Measurements from ENCODE around the gene TTBK1.

The TTBK1 gene

DNA sequence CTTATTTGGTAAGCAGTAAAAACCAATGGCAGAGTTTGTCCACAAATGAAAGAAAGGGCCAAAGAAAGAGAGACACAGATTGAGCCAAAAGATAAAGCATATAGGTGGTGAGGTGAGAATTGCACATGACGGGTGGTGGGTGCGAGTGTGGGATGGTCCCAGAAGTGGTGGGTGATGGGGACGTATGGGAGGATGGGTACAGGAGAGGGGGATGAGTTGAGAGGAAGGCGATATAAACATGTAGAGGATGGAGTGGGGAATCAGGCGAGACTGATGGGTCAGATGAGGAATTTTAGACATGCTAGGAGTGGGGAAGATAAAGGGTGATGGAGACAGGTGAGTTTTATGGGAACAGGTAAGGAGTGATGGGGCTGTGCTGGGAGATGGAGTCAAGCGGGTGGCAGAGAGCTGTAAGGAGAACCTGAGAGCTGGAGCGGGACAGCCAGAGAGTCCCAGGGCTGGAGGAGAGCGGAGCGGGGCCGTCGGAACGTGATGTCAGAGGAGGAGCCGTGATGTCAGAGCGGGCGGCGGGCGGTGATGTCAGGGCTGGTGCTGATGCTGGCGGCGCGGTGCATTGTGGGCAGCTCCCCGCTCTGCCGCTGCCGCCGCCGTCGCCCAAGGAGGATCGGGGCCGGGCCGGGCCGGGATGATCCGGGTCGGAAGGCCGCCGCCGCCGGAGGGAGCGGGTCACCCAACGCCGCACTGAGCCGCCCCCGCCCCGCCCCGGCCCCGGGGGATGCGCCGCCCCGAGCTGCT is at the start of gene TTBK1:
TSS of gene TTBK1 (plus strand) at position 574 of the 756 bp plus-strand sequence. CDS start 3,180 bp downstream, outside the sequence.
- no peak for DNase-seq

DNA sequence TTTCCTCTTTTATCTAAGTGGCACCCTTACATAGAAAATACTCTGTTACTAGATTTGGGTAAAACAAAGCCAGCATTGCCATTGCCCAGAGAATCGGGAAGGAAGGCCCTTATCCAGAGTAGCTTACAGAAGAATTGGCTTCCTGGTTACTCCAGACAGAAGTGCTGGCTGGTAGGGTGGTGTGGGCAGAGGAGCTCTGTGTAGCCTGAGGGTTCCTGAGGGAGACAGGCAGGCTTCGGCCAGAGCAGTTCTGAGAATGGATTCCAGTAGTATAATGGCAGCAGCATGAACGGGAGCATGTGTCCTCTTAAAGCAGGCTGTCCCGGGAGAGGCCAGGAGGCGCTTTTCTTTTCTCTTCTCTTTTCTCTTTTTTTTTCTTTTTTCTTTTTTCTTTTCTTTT is 49.4 kb upstream of the TTBK1 start:
- DNase-seq, result no peak

DNA sequence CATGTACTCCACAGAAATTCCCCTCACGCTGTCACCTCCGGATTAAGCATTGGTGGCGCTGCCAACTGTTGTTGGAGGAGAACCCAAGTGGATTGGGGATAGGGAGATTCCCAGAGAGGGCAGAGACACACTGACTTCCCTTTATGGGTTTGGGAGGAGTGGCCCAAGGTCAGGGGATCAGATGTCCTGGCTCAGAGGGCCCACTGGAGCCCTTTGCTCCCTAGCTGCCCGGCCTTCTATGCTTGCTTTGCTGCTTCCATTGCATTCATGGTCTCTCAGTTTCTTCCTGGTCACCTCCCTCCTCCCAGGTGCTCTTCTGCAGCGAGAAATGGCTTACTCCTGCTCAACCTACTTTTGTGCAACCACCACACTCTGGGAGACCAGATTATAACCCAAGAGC is 46.9 kb upstream of the TTBK1 start:
- no peak for DNase-seq

DNA sequence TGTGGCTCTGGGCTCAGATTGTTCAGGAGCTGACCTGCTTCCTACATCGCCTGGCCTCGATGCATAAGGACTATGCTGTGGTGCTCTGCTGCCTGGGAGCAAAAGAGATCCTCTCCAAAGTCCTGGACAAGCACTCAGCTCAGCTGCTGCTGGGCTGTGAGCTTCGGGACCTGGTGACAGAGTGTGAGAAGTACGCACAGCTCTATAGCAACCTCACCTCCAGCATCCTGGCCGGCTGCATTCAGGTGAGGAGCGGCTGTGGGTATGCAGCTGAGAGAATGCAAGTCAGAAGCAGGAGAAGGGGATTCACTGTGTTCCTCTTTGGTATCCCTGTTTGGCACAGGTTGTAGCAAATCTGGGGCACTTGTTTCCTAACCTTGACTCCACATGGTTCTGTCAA is 43.4 kb upstream of the TTBK1 start:
- no peak for DNase-seq

DNA sequence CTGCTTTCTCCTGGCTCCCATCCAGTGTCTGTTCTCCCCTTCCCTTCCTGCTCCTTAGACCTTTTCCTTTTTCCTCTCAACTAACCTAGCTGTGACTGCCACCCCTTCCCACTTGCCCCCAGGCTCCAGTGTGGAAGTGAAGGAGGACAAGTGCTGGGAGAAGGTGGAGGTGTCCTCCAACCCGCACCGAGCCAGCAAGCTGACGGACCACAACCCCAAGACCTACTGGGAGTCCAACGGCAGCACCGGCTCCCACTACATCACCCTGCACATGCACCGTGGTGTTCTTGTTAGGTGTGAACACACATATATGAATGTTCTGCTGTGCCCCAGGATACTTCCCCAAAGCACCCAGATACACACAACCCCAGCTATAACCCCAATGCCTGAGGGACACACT is 42.7 kb upstream of the TTBK1 start:
- DNase-seq, result no peak

DNA sequence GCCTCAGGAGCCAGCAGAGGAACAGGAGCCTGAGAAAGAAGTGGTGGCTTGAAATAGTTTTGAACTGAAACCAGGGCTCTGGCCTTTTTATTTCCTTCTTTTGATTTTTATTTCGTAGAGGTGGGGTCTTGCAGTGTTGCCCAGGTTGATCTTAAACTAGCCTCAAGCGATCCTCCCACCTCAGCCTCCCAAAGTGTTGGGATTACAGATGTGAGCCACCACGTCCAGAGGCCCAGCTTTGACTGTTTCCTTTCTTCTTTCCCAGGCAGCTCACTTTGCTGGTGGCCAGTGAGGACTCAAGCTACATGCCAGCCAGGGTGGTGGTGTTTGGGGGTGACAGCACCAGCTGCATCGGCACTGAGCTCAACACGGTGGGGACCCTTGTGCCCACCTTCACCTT is 40.8 kb upstream of the TTBK1 start:
- no peak for DNase-seq

DNA sequence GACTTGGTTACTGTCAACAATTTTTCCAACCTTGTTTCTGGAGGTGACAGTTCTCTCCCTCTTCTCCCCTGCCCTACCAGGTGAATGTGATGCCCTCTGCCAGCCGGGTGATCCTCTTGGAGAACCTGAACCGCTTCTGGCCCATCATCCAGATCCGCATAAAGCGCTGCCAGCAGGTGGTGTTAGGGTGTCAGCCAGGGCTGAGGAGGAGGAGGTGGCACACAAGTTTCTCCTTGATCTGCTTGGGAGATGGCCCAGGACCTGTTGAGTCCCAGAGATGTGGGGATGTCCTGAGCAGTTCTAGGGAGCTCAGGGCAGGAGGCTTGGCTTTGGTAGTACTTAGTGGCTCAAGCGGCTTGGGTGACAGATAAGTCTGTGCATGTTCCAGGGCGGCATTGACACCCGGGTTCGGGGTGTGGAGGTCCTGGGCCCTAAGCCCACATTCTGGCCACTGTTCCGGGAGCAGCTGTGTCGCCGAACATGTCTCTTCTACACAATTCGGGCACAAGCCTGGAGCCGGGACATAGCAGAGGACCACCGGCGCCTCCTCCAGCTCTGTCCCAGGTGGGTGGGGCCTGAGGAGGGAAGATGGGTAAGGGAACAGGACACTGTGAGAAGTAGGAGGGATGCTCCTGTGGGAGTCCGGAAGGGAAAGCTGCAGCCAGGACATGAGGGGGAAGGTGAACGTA is 40.1 kb upstream of the TTBK1 start:
- no peak for DNase-seq

DNA sequence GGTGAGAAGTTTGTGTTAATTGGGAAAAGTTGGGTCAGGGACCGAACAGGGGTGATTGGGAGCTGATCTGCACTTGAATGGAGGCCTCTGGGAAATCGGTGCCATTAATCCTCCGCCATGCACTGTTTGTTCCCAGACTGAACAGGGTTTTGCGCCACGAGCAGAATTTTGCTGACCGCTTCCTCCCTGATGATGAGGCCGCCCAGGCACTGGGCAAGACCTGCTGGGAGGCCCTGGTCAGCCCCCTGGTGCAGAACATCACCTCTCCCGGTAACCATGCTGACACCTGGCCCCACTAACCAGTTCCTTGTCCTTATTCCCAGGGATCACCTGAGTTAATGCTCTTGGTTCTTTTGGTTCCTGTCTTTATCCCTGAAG is 39.6 kb upstream of the TTBK1 start:
- no peak for DNase-seq

DNA sequence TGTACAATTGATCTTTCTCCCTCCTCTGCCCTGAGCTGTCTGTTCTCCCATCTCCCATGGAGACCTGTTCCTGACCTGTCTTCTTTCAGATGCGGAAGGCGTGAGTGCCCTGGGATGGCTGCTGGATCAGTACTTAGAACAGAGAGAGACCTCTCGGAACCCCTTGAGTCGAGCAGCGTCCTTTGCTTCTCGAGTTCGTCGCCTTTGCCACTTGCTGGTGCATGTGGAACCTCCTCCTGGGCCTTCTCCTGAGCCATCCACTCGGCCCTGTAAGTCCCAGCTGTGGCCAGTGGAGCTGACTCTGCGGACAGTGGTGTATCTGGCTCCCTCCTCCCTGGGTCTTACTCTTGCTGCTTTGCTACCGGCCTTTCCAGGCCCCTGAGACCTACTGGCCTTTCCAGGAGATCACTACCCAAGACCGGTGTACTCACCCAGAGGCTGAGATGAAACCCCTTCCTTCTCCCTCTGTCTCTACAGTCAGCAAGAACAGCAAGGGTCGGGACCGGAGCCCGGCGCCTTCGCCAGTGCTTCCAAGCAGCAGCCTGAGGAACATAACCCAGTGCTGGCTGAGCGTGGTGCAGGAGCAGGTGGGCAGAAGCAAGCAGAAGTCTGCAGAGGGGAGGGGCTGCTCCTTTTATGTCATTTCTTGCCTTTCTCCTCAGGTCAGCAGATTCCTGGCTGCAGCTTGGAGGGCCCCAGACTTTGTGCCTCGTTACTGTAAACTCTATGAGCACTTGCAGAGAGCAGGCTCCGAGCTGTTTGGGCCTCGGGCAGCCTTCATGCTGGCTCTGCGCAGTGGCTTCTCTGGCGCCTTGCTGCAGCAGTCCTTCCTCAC is 38.8 kb upstream of the TTBK1 start:
- DNase-seq, result no peak

DNA sequence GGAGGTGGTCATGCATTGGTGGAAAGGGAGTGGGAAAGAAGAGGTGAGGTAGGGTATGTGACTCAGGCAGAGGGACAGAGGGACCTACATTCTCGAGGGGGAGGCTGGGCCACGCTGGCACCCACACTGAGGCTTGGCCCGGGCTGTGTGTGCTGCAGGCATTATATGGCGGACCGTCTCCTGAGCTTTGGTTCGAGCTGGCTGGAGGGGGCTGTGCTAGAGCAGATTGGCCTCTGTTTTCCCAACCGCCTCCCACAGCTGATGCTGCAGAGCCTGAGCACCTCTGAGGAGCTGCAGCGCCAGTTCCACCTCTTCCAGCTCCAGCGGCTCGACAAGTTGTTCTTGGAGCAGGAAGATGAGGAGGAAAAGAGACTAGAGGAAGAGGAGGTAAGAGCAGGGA is 37.4 kb upstream of the TTBK1 start:
- no peak for DNase-seq

DNA sequence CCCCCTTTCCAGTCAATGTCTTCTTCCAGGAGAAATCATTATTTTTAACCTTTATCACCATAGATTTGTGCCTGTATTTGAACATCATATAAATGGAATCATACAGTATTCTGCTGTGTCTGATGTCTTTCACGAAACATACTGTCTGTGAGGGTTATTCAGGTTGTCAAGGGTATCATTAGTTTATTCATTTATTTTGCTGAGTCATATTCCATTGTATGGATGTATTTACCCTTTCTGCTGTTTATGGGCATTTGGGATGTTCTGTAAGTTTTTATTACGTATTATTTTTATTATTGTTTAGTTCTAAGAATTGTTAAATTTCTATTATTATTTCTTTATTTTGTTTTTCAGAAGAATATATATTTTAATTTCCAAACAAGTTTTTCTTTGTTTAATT is 36.0 kb upstream of the TTBK1 start:
- DNase-seq, result no peak

DNA sequence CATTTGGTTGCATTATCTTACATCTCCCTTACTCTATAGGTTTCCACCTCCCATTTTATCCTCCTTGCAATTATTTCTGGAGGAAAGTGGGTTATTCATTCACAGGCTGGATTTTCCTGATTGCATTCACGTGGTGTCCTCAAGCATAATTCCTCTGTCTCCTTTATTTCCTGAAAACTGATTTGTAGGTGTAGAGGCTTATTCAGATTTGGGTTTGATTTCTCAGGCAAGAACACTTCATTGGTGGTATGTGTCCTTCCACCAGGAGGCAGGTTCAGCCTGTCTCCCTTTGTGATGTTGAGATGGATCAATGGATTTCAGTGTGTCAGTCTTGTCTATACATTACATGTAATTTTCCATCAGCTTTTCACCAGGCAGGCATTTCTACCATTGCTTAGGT is 31.3 kb upstream of the TTBK1 start:
- no peak for DNase-seq

DNA sequence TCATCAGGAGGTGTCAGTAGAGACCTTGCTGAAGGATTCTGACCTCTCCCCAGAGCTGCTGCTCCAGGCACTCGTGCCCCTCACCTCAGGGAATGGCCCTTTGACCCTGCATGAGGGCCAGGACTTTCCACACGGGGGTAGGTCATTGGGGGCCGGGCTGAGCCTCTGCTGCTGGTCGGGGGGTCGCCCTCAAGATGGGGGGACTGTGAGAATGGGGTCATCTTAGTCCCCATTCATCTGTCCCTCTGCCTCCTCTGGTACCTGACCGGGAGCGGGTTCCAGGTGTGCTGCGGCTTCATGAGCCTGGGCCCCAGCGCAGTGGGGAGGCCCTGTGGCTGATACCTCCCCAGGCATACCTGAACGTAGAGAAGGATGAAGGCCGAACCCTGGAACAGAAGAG is 29.9 kb upstream of the TTBK1 start:
- DNase-seq, result no peak

DNA sequence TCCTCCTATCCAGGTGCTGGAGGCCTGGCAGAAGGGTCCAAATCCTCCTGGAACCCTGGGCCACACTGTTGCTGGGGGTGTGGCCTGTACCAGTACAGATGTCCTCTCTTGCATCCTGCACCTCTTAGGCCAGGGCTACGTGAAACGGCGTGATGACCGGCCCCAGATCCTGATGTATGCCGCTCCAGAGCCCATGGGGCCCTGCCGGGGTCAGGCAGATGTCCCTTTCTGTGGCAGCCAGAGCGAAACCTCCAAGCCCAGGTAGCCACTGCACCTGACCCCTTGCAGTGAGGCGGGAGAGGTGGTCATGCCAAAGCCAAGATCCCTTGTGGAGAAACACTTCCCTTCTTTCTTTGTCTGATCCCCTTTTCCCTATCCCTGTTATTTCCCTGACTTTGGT is 28.2 kb upstream of the TTBK1 start:
- no peak for DNase-seq

DNA sequence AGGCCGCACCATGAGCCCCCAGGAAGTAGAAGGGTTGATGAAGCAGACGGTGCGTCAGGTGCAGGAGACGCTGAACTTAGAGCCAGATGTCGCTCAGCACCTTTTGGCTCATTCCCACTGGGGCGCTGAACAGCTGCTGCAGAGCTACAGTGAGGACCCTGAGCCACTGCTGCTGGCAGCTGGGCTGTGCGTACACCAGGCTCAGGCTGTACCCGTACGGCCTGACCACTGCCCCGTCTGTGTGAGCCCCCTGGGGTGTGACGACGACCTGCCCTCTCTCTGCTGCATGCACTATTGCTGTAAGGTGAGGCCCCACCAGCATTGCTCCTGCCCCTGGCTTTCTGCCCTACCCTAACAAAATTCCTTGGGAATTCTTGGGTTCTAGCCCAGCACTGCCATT is 27.1 kb upstream of the TTBK1 start:
- DNase-seq, result no peak

DNA sequence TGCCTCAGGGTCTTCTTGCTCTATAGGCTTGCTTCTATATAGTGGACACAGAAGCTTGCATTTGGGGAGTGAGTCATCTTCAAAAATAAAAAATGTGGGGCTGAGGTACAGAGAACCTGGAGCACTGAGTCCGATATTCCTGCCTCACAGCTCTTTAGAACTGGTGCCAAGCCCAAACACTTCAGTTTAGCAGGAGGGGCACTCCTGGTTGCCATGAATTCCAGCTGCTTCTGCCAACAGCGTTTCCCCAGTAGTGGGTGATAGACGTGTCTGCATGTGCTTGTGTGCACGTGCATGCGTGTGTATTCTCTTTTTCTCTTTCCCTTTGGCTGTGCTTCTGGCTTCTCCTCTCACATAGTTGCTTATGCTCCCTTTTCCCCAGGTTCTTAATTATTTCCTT is 25.9 kb upstream of the TTBK1 start:
- no peak for DNase-seq

DNA sequence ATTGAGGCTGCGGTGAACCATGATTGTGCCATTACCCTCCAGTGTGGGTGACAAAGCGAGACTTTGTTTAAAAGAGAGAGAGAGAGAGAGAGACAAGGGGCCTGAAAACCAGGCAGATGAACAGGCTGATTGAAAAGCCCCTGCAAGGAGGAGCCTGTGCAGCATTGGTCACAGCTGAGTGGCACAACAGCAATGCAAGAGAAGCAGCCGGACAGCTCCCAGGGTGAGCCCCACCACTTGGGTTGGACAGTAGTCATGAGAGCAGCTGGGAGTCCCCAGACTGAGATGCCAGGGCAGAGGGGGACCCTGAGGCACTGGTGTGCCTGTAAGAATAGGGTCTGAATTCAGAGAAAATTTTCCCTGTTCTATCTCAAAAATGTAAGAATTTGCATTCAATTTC is 24.2 kb upstream of the TTBK1 start:
- DNase-seq, result no peak

DNA sequence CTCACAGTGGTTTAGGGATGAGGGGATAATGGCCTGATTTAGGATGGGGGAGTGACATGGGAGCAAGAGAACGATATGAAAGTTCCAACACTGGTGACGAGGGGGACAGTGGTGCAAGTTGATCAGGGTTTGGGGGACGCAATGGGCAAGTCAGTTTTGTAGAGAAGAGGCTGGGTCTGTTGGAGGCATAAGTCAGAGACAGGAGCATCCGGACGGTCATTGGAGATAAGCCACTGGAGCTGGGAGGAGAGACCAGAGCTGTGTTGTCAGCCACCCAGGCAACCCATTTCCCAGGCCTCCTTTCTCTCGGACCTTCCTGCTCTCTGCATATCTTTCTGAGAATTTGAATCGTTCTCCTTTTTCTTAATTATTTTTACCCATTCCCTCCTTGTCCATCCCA is 23.5 kb upstream of the TTBK1 start:
- no peak for DNase-seq

DNA sequence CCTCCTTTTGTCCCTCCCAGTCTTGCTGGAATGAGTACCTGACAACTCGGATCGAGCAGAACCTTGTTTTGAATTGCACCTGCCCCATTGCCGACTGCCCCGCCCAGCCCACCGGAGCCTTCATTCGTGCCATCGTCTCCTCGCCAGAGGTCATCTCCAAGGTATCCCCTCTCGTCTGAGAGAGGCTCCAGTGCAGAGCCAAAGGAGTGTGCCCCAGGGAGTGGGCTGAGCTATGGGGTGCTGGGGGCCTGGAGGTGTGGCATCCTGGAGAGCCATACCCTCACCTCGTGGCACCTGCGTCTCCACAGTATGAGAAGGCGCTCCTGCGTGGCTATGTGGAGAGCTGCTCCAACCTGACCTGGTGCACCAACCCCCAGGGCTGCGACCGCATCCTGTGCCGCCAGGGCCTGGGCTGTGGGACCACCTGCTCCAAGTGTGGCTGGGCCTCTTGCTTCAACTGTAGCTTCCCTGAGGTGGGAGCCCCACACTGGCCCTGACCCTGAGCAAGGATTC is 22.8 kb upstream of the TTBK1 start:
- no peak for DNase-seq

DNA sequence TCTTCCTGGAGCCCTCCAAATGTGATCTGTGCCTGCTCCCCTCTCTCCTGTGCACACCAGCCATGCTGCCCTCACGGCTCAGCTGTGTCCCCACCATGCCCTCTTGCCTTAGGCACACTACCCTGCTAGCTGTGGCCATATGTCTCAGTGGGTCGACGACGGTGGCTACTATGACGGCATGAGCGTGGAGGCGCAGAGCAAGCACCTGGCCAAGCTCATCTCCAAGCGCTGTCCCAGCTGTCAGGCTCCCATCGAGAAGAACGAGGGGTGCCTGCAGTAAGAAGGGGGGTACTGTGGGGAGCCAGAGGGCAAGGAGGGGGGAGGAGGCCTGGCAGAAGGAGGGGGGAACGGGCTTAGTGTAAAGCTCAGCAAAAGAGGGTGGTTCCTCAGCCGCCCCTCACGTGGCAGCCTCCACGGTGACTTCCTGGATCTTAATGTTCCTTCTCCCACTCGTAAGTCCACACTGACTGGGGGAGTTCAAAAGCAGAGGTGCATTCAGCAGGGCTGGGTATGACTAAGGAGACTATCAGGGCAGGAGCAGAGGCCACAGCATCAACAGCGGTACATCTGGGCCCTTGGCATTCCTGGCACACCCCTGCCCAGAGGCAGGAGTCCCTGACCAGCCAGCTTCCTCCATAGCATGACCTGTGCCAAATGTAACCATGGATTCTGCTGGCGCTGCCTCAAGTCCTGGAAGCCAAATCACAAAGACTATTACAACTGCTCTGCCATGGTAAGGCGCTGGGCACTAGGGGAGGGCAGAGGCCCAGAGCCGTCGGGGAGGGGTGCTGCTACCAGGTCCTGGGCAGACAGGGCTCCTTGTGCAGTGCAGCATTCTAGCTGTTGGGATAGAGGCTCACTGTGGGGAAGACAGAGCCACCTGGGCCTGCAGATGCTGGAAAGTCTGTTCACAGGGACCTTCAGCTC is 22.0 kb upstream of the TTBK1 start:
- DNase-seq, result no peak

DNA sequence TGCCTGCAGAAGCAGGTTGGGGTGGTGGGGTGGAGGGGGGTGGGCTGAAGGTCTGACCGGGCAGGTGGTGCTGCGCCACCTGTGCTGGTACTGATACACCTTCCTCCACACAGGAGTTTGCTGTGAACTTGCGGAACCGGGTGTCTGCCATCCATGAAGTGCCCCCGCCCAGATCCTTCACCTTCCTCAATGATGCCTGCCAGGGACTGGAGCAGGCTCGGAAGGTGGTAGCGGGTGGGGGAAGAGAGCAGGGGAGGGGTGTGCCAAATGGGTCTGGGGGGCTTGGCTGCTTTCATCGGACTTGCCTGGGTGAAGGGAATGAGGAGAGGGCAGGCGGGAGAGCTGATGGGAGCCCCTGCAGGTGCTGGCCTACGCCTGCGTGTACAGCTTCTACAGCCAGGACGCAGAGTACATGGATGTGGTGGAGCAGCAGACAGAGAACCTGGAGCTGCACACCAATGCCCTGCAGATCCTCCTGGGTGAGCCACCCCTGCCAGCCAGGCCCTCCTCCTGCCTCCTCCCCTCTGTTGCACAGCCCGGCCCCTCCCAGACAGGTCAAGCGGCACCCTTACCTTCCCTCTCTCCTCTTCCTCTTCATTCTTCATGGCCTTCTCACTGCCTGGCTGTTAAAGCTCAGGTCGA is 20.7 kb upstream of the TTBK1 start:
- DNase-seq, result no peak

DNA sequence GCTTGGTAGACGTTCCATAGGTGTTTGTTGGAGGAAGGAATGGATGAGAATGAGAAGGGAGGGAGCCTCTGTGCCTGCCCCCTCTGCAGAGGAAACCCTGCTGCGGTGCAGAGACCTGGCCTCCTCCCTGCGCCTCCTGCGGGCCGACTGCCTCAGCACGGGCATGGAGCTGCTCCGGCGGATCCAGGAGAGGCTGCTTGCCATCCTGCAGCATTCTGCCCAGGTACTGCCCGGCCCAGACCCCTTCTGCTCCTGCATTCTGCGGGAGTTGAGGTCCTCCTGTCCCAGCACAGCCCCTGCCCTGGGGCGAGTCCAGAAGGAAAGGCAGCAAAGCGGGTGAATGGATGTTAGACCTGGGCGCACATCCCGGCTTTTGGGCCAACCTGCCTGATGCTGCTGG is 20.1 kb upstream of the TTBK1 start:
- DNase-seq, result no peak
